Activated T-cell treated with anti-CD3 and anti-CD28 coated beads, Interleukin-2, amount 50 U/mL, for 1 hour (primary cell): Measurements from ENCODE around the gene PHKB.

ENCODE experiments used
- DNase-seq: peaks from one replicate; pipeline ENCODE4 v3.0.0-alpha.2; 2020

PHKB gene

DNA sequence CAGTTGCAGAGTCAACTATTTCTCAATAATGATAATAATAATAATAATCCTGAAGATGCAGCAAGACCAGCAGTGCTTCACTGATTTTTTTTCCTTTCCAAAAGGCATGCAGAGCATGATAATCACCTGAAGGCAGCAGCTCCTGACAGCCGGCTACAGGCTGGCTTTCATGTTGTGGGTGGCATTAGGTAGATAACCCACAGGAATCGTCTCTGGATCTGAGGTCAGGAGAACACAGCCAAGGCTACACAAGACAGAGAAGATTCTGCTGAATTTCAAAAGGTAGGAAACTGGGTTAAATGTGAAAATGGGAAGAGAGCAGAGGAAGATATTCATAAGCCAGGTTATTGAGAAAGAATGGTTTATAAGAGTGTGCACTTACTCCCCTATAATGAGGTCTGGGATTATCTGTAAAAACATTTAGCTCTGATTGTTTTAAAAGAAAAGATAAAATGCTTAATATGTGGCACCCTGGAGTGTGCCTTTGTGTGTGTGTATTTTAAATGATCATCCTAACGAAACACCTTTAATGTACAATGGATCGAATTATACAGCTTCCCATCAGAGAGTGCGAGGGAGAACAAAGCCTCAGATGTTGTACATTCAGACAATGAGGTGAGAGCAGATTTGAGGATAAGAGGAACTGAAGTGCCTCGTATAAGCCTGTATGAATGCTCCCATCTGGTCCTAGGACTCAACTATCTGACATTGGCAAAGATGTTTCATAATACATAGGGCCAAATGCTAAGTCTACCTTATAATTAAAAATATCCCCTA lies 273.1 kb downstream of the PHKB start:
- no peak for DNase-seq

DNA sequence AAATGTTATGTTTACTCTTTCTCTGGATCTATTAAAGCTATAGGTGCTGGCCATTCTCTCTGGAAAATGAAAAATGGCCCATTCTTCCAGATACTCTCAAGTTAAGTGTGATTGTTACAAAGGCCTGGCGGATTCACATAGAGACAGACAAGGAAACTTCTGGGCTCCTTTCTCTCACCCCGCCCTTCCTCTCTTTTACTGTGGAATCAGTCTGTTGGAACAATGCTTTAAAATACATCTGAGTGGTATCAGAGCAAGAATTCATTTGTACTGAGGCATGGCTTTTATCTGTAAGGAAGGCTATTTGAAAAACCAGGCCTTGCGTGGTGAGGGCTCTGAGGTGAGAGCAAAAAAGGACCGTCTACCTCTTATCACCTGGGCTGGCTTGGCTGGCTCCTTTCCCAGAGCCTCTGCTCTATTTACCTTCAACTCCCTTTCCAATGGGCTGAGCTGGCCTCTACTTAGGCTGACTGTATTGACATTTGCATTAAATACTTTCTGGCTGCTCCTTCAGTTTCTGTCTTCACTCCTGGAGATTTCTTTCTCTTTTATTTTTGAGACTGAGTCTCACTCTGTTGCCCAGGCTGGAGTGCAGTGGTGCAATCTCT lies 274.0 kb downstream of the PHKB start:
- DNase-seq: no peak

DNA sequence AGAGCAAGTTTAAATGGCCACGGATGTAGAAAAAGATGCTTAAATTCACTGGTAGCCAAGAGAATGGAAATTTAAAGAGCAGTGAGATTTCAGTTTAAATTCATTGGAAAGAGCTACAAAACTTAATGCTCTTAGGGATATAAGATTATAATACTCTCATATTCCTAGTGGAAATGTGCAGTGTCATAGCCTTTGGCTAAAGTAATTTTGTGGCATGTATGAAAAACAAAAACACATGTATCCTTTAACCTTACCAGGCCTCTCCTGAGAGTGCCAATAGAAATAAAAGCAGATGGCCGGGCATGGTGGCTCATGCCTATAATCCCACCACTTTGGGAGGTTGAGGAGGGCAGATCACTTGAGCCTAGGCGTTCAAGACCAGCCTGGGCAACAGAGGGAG lies 289.2 kb downstream of the PHKB start:
- DNase-seq: no peak
